Islet precursor cell (in vitro differentiated cells): ENCODE data around the gene LMOD1.
"Not testable (repeated sequence)": the region's sequence is repeated elsewhere in the genome, so short reads cannot be mapped to it uniquely, and the experiment has no call there.

Experiments
- DNase-seq: peaks from one replicate; pipeline ENCODE4 v3.0.0-alpha.2; 2018

The LMOD1 gene

DNA sequence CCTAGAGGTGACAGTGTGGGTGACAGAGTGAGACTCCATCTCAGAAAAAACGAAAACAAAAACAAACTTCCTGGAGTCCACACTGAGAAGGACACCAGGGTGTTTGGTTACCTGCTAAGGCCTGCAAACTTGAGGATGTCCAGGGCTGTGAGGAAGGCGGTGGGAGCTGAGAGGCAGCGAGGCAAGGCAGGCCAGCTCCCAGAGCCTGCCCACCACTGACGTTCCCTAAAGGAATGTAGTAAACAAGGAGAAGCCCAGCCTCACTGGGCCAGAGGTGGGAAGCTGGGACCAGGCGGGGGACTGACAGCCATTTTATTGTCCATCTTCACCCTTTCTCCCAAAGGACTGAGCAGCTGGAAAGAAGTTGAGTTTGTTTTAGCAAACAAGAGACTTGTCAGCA, 33.5 kb downstream of the LMOD1 start:
- peak; percentile 74 for DNase-seq

DNA sequence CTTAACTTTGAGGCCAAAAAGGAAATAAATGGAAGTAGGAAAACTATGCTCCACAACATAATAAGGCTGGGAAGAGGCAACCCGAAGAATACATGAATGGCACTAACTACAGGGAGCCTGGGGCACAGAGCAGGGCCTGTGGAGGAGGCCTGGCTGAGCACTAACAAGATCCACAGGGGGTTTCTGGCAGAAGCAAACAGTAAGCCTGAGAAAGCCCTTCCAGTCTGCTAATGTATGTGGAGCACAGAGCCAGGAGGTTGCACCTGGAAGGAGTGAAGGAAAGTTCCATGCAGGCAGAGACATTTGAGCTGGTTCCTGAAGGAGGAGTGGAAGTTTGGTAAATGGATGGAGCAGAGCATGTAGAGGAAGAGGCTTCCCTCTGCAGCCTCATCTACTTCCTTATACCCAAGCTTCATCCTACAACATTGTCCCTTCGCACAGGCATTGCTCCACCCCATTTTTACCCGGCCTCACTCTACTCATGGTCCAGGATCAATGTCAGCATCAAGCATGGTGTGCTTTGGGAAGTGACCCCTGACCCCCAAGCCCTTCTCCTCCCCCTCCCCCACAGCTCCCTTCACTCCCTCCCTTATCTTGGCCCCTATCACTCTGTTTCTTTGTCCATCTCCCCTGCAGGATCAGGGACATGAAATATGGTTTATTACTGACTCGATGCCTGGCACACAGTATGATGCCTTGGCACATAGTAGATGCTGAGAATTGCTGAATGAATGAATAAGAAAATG, 34.3 kb downstream of the LMOD1 start:
- DNase-seq, result no peak

- DNase-seq, result no peak
These were observed 38.7 kb downstream of the LMOD1 start for GRCh38 chr1:201907621-201908020.

GRCh38 chr1:201906336-201906735, 40.0 kb downstream of the LMOD1 start:
- no peak for DNase-seq

DNA sequence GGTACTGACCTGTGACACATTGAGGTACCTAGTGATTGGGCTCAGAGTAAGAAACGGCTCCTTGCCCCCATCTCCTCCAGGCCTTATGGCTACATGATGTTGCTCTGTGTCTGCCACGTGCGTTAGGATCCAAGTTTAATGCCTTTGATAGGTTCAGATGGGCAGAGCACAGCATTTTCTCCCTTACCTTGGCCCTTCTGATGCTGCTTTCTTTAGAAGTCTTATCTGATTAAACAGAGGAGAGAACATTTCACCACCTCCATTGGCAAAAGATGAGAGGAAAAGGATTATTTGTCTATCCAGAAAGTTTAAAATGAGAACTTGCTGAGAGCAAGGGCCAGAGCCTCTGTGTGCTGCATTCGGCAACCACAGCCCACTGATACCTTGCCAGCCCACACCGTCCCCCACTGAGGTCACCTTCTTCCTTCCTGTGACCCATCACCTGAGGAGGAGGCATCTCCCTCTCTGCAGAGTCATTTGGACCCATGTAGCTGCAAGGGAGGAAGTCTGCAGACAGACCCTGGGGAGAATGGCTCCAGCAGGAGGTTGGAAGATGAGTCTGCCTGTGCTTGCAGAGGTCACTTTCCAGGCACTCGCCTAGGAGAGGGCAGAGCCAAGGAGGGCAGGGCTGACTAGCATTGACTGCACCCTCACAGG, 41.0 kb downstream of the LMOD1 start:
- no peak for DNase-seq

DNA sequence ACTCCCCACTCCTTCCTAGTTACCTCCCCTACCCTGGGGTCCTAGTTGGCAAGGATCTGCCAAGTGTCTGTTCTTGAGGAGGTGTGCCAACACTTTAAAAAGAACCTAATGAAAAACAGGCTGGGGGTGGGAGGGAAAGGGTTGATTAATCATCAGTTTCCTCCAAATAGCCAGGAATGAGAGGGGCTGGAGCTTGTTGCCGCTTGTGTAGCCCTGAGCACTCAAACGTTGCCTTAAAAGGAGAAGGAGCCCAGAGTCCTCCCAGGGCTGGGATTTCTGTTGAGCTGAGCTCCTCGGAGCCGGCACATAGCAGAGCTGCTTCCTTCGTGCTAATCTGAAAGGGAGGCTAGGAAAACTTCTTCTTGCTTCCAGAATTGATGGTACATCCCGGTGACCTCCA, 41.8 kb downstream of the LMOD1 start:
- DNase-seq, result peak; percentile 91

- peak; percentile 91 for DNase-seq
These were observed 43.2 kb downstream of the LMOD1 start for GRCh38 chr1:201903135-201903534.

DNA sequence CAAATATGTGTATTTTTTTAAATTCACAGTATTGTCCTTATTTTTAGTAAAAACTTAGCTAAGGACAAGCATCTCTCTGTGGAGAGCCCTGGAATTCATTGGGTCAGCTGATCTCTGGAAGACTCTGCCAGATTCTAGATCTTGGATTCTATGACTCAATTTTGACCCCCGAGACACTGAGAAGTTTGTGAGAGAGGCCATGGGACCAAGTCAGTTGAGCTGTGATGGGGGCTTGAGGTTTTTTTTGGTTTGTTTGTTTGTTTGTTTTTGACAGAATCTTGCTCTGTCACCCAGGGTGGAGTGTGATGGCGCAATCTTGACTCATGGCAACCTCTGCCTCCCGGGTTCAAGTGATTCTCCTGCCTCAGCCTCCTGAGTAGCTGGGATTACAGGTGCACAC, 44.1 kb downstream of the LMOD1 start:
- no peak for DNase-seq

DNA sequence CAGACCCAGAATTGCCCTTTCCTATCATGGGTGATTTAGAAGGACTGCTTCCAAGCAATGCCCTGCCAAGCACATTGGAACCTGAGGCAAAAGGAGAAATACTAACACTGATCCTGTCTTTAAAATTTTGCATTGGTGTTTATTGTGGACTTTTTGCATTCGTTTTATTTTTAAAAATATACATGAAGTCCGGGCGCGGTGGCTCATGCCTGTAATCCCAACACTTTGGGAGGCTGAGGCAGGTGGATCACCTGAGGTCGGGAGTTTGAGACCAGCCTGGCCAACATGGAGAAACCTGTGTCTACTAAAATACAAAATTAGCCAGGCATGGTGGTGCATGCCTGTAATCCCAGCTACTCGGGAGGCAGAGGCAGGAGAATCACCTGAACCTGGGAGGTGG, 45.3 kb downstream of the LMOD1 start:
- DNase-seq, result not testable (repeated sequence)

DNA sequence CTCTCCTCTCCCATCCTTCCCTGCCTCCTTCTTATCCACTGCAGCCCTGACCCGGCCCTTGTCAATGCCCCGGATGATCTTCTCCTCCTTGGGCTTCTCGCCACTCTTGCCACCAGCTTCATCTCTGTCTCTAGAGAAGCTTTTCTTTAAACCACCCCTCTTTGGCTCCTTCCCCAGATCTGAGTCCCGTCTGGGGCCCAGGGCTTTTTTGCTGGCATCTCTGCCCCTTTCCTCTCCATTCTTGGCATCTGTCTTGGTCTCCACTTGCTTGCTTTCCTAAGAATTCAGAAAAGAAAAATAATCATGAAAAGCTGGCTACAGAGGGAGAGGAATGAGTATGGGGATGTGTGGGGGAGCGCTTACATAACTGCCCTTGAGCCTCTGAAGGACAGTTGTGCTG, 45.9 kb downstream of the LMOD1 start:
- no peak for DNase-seq

DNA sequence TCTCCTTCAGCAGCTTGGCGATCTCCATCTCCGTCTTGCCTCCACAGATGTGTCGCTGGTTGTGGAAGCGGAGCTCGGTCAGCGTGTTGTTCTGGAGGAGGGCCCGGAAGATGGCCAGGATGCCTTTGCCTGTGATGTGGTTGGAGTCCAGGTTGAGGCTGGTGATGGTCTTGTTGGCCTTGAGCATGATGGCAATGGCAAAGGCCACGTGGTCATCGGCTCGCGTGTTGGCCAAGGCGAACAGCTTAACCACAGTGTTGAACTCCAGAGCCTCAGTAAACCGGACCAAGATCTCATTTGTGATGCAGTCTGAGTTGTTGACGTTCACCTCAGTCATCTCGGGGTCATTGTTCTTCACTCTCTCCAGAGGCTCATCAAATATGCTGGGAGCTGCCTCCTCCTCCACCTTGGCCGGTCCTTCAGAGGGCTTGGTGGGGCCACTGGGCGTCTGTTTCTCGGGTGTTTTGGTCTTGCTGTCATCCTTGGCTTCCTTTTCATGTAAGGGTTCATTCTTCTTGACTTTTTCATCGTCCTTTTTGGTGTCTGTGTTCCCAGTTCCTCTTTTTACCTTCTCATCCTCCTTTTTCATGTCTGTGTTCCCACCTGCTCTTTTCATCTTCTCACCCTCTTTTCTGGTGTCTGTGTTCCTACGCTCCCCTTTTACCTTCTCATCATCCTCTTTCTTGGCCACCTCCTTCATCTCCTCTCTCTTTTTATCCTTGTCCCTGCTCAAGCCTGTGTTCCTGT, 46.5 kb downstream of the LMOD1 start:
- no peak for DNase-seq

DNA sequence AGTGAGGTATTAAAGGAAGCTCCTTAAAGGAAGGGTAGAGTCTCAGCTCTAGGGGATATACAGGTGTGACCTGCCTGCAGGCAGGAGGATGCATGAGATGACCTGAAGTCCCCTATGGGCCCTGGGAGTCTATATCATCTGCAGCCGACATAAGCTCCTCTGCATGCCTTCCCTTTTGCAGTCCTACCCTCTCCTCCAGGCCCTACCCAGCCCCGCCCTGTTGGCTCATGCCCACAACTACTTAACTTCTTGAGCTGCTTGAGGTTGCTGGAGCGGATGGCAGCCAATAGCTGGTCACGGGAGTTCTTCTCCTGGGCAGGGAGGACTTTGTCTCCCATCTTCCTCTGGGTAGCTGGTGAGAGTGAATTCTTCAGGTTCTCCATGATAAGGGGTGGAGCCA, 47.4 kb downstream of the LMOD1 start:
- DNase-seq, result no peak

DNA sequence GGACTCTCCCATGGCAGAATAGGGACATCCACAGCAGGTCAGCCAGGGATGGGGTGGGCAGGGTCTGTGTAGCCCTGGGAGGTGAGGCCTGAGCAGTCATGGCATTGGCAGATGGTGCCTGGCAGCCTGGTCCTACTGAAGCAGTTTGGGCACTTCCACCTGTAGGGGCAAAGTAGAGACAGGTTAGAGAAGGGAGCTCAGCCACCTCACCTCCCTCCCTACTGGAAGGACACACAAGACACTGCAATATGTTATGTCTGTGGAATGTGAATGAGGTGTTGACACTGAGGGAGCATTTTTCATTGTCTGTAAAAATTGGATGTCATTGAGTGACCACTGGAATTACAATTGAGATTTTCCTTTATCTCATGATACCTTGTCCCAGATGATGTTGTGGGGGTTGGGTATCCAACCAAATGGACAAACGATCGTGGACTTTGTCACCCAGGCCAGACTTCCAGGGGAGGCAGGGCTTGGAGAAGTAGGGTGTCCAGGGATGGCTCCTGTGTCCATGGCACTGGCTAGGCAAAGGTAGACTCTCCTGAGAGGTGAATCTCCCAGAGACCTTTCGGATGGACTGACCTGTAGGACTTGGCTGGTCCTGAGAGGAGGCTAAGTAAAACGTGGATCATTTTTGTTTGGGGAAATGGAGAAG, 48.0 kb downstream of the LMOD1 start:
- no peak for DNase-seq

DNA sequence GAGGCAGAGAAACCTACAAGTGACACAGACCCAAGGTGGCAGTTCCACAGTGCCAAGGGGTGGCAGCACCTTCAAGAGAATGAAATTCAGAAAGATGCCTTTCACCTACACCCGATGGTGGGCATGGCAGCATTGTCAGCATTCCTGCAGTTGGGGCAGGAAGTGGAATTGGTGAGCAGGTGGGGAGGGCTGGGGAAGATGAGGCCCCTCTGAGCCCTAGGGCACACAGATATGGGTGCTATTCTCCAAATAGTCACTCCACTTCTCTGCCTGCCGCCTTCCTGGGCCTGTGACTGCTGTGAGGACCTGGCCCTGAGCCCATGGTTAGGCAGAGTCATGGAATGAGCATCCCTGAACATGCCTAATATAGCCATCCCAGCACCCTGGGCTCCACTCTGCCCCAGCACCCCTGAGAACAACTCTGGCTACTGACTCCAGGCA, 49.4 kb downstream of the LMOD1 start:
- DNase-seq, result no peak

DNA sequence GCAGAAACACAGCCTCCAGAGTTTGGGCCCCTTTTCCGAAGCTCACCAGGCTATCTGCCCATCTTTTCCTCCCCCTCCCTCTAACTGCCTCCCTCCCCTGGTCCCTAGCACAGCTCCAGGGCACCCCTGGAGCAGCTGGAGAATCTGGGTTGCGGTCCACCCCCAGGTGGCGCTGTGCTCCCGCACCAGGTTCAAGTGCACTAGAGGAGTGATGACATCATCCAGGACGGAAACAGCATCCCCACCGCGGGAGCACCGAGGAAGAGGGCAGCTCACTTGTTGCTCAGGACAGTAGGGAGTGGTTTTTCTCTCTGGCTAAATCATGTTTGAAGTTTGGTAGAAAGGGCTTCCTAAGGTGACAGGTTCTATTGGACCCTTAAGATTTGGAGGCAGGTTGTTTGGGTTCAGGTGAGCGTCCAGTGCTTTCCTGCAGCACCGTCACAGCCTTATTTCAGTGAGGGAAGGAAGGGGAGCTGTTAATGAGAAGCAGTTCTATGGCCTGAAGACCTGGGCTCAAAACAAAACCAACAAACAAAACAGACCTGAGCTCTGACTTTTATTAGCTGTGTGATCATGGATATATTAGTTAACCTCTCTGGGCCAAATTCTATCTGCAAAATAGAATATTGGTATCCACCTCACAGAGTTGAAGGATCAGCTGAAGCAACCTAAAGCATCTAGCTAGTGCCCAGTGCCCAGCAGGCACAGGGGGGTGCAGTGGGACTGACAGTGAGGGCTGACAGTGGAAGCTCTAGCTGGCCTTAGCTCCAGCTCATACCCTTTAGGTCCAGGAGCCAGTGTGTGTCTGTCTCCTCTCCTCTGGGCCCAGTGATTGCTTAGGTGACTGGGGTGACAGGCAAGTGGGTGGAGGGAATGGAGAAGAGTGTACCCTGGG, 50.2 kb downstream of the LMOD1 start:
- peak; percentile 94 for DNase-seq

DNA sequence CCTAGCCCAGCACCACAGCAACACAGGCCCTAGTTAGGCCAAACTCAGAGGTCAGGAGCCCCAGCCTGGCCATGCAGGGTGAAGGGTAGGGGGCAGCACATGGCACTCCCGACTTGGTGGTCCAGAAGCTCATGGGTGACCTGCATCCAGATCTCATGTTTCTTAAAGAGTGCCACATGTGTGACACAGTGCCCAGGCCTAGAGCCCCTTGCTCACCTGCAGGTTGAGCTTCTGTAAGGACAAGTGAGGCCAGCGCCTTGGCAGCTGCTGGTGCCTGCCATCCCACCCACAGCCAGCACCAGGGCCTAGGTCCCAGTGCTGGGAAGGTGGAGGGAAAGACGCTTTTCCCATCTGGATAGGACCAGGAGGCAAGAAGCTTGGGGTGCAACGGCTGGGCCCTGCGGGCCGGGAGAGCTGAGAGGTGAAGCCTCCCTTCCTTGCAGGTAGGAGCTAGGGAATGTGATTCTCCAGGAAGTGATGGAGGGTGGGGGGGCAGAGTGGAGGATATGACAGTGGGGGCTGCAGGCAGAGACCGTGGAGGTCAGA, 51.2 kb downstream of the LMOD1 start:
- DNase-seq, result no peak

GRCh38 chr1:201894343-201895119, 51.8 kb downstream of the LMOD1 start:
- no peak for DNase-seq

DNA sequence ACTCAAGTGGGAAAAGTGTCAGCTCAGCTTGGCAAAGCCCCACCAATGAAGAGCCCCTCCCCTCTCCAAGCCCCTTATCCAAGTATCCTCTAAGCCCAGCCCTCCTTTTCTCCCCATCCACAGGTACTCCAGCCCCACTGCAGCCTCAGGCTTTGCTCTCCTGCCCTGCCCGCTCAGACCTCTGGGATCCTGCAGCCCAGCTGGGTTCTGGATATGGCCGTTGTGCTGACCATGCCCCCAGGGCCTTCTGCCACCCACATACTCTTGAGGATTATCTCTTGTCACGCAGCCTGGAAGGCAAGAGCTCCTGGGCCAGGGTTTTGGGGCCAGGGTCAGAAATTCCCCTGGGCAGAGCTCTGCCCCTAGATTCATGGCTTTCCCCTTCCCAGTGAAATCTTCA, 52.9 kb downstream of the LMOD1 start:
- DNase-seq, result no peak

DNA sequence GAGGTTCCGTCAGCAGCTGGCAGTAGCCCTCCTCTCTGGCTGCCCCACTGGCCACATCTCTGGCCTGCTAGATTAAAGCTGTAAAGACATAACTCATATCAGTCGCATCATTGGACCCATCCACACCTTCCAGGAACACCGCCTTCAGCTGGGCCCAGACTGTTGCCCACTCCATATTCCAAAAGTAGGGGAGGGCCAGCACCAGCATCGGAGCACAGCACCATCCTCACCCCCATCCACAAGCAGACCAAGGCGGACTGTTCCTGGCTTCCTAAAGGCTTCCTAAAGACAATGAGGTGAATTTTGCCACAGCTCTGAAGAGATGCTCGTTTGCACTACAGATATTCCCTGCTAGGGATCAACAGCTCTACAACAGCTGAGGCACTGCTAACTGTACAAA, 54.1 kb downstream of the LMOD1 start:
- DNase-seq, result no peak

- no peak for DNase-seq
These were observed 54.8 kb downstream of the LMOD1 start for GRCh38 chr1:201891451-201892045.
